K562 (cell line): ENCODE measurements around the gene ZNF575. TPM values are rescaled to one million over a fixed set of nuclear protein-coding genes. Genes with fewer than 3 reads are reported as not detected.

Source experiments
- ATAC-seq: fragments of 200-7000 bp; cut with Tn5 transposase; 3 replicates; pipeline ENCODE4 v1.9.1; 2020; ENCODE audit warnings: moderate library complexity
- BruUV-seq: library from RNA; stranded (reverse); fragments of 400-500 nt; replicated peaks from 2 replicates; lab custom pipeline; 2021; lab: Mats Ljungman, UMichigan
- CTCF ChIA-PET: fragments of 300-600 bp; formaldehyde crosslinking; extraction: SDS; loops from one replicate; lab custom pipeline; 2021; ENCODE audit warnings: low intra/inter-chr PET ratio; lab: Yijun Ruan, JAX
- POLR2A ChIA-PET: fragments of 300-600, 350-650 bp; sonication (Branson Sonifier 250); formaldehyde crosslinking; extraction: SDS; loops from one replicate; lab custom pipeline; 2021; ENCODE audit warnings: antibody characterized with exemption, inconsistent platforms; lab: Yijun Ruan, JAX
- DNase-seq, 4 experiments: peaks; one replicate each; pipeline versions ENCODE4 v3.0.0 to v3.0.0-alpha.2; 2011 to 2018; ENCODE audit warnings: low spot score in 3 of 4, mixed read lengths in 3 of 4; ENCODE audit errors: extremely low read depth in 1 of 4
- FAIRE-seq: peaks from 2 replicates; lab custom pipeline; 2011; peaks lifted over from hg19 to GRCh38; lab: Jason Lieb, UNC
- H2AFZ ChIP-seq: 2 replicates; pipeline ENCODE4 v1.6.0; 2011; ENCODE audit warnings: low read depth, low read length, control low read depth, inconsistent platforms
- H3K27ac ChIP-seq: fragments of 200-600 bp; 3 replicates; pipeline ENCODE4 v1.8.0; 2011; ENCODE audit warnings: low read depth, mild to moderate bottlenecking, control low read depth, inconsistent platforms, low read length, moderate library complexity, mixed read lengths; ENCODE audit errors: extremely low read depth
- H3K27me3 ChIP-seq, 2 experiments: fragments of 300-600 bp in 1 of 2; 2 replicates in 1 of 2; 3 replicates in 1 of 2; pipeline versions ENCODE4 v1.6.0 to v1.8.0; 2011; ENCODE audit warnings: inconsistent platforms in 2 of 2, low read length in 2 of 2, mild to moderate bottlenecking in 1 of 2, mixed read lengths in 1 of 2, moderate library complexity in 1 of 2; ENCODE audit not compliant: control insufficient read depth in 2 of 2, insufficient read depth in 2 of 2
- H3K36me3 ChIP-seq: fragments of 300-600 bp; 3 replicates; pipeline ENCODE4 v1.8.0; 2011; ENCODE audit warnings: mild to moderate bottlenecking, low read length, inconsistent platforms; ENCODE audit not compliant: control insufficient read depth, insufficient read depth
- H3K4me1 ChIP-seq, 2 experiments: fragments of 200-600 bp in 1 of 2; replicated peaks in 1 of 2; 2 replicates in 1 of 2; 3 replicates in 1 of 2; pipeline versions ENCODE4 v1.5.1 to v1.8.0; 2011; ENCODE audit warnings: inconsistent platforms in 2 of 2, low read length in 2 of 2, mild to moderate bottlenecking in 1 of 2, mixed read lengths in 1 of 2, moderate library complexity in 1 of 2; ENCODE audit not compliant: control insufficient read depth in 2 of 2, insufficient read depth in 2 of 2
- H3K4me2 ChIP-seq: 2 replicates; pipeline ENCODE4 v1.6.1; 2011; ENCODE audit warnings: low read length, control low read depth, inconsistent platforms, mixed read lengths; ENCODE audit not compliant: insufficient read depth
- H3K4me3 ChIP-seq: fragments of 200-600 bp; sonication (generic), shearing (Covaris generic); 2 replicates; pipeline ENCODE4 v1.5.1; 2016; ENCODE audit warnings: control low read depth, inconsistent platforms
- H3K79me2 ChIP-seq: fragments of 200-600 bp; 3 replicates; pipeline ENCODE4 v1.8.0; 2011; ENCODE audit warnings: low read length, inconsistent platforms; ENCODE audit not compliant: control insufficient read depth, insufficient read depth
- H3K9ac ChIP-seq, 2 experiments: 2 replicates each; pipeline versions ENCODE4 v1.6.0 to v1.6.1; 2011; ENCODE audit warnings: low read depth in 2 of 2, low read length in 2 of 2, control low read depth in 1 of 2, inconsistent platforms in 1 of 2, mild to moderate bottlenecking in 1 of 2, mixed read lengths in 1 of 2; ENCODE audit not compliant: insufficient read depth in 1 of 2
- H3K9me1 ChIP-seq: one replicate; pipeline ENCODE4 v1.6.0; 2011; ENCODE audit warnings: inconsistent platforms, mild to moderate bottlenecking, low read length, moderate library complexity; ENCODE audit not compliant: control insufficient read depth, insufficient read depth
- H3K9me3 ChIP-seq: replicated peaks from 2 replicates; pipeline ENCODE4 v1.5.1; 2011; ENCODE audit warnings: low read depth, low read length, inconsistent platforms; ENCODE audit not compliant: control insufficient read depth, insufficient read depth
- H4K20me1 ChIP-seq: replicated peaks from 2 replicates; pipeline ENCODE4 v1.6.1; 2011; ENCODE audit warnings: low read length, inconsistent platforms, mixed read lengths; ENCODE audit not compliant: control insufficient read depth, insufficient read depth
- CBX1 ChIP-seq: sonication (generic); IDR thresholded peaks from 2 replicates; pipeline ENCODE4 v1.6.1; 2016; ENCODE audit warnings: antibody characterized with exemption, low read depth, mild to moderate bottlenecking
- ELK3 ChIP-seq: fragments of 450-650 bp; formaldehyde crosslinking; IDR thresholded peaks from 2 replicates; pipeline ENCODE4 v1.4.0; 2020; ENCODE audit warnings: mild to moderate bottlenecking
- IFI16 ChIP-seq: fragments of 250-450 bp; sonication (Bioruptor Pico); IDR thresholded peaks from 2 replicates; pipeline ENCODE4 v2.1.2; 2022; ENCODE audit warnings: mild to moderate bottlenecking, inconsistent platforms
- JUN ChIP-seq, 2 experiments: sonication (generic) in 1 of 2; formaldehyde crosslinking in 1 of 2; IDR thresholded peaks; 2 replicates each; pipeline versions ENCODE4 v1.6.1 to v1.8.0; 2012 to 2022; ENCODE audit warnings: borderline replicate concordance in 2 of 2, mild to moderate bottlenecking in 2 of 2, improper control_type of control experiment in 1 of 2, low read depth in 1 of 2, low read length in 1 of 2, missing genetic modification reagents in 1 of 2
- POLR2G ChIP-seq: fragments of 200-400 bp; formaldehyde crosslinking; IDR thresholded peaks from 2 replicates; pipeline ENCODE4 v1.6.1; 2017; ENCODE audit warnings: low read depth, mild to moderate bottlenecking, antibody characterized with exemption, low read length, moderate library complexity
- RBFOX2 ChIP-seq: fragments of 200-400 bp; formaldehyde crosslinking; IDR thresholded peaks from 2 replicates; pipeline ENCODE4 v1.6.1; 2017; ENCODE audit warnings: low read depth, mild to moderate bottlenecking, low read length, moderate library complexity
- RBM17 ChIP-seq: fragments of 200-400 bp; formaldehyde crosslinking; IDR thresholded peaks from 2 replicates; pipeline ENCODE4 v1.6.1; 2017; ENCODE audit warnings: low read depth, mild to moderate bottlenecking, low read length, borderline replicate concordance
- RFX1 ChIP-seq: fragments of 450-650 bp; IDR thresholded peaks from 2 replicates; pipeline ENCODE4 v1.6.1; 2016; ENCODE audit warnings: mild to moderate bottlenecking, moderate library complexity
- RHOXF2B ChIP-seq: fragments of 250-450 bp; sonication (Bioruptor Pico); conservative IDR thresholded peaks from 2 replicates; pipeline ENCODE4 v1.5.1; 2021
- SPI1 ChIP-seq: IDR thresholded peaks from 2 replicates; pipeline ENCODE4 v1.6.1; 2011; ENCODE audit warnings: low read depth, low read length, control low read depth, borderline replicate concordance
- ZBTB33 ChIP-seq: sonication (generic); formaldehyde crosslinking; IDR thresholded peaks from 2 replicates; pipeline ENCODE4 v1.8.1; 2023; ENCODE audit warnings: mild to moderate bottlenecking, missing genetic modification reagents
- ZNF174 ChIP-seq: fragments of 250-450 bp; sonication (Bioruptor Pico); IDR thresholded peaks from 2 replicates; pipeline ENCODE4 v1.4.0; 2020; ENCODE audit warnings: mild to moderate bottlenecking
- WGBS: fragments of 100-300 bp; shearing (Covaris generic); methylation state at CpG from one replicate; pipeline ENCODE4 v1.1.6; 2016; ENCODE audit warnings: low coverage, mixed read lengths; ENCODE audit not compliant: insufficient coverage; ENCODE audit errors: missing lambda C conversion rate; 5-methylcytosine and 5-hydroxymethylcytosine counted together
- in situ Hi-C: fragments of 300-500 bp; cut with MboI; formaldehyde crosslinking; loops from 4 replicates; pipeline ENCODE4 v1.15.0; 2018; ENCODE audit warnings: inconsistent platforms, mixed read lengths
- intact Hi-C: fragments of 100-400 bp; cut with micrococcal nuclease; formaldehyde crosslinking; loops from 2 replicates; pipeline ENCODE4 v1.14.2; 2022
- polyA plus RNA-seq, 8 experiments: library from polyadenylated mRNA; depleted of rRNA in 4 of 8; stranded (reverse) in 5 of 8; unstranded in 3 of 8; fragments of >200 nt; fragmentation: Nextera tagmentation in 2 of 8; fragmentation: Illumina TruSeq in 1 of 8; extraction: Ambion mirVana in 2 of 8; extraction: Trizol in 1 of 8; gene quantifications; 2 replicates each; pipeline versions ENCODE4 v1.2.1 to v1.2.3, GENCODE V29; 2011 to 2014; ENCODE audit warnings: inconsistent platforms in 1 of 8, missing spikeins in 1 of 8
- total RNA-seq, 7 experiments: library from RNA; depleted of rRNA in 6 of 7; stranded (reverse); fragments of >200 nt in 6 of 7; fragmentation: Illumina TruSeq in 2 of 7; extraction: Trizol in 2 of 7; gene quantifications; 2 replicates each; pipeline versions ENCODE4 v1.2.1 to v1.2.3, GENCODE V29; 2011 to 2021; ENCODE audit warnings: low replicate concordance in 1 of 7

Gene ZNF575
- total and polyA plus RNA-seq, 9 of the 15 experiments (the other 6 are each of a cell fraction or from before 2014, with no cell fraction given): 0.20 to 0.98 (median 0.32) TPM; not detected in 6

GRCh38 chr19:43501661-43502418 lies 31.1 kb upstream of the ZNF575 start:
- Histone ChIP-seq H3K36me3 (no peaks in the 10 kb centered on the region), H3K4me3 (no peak overlapping the region), H3K9me1 (no peaks in the 10 kb centered on the region), H4K20me1 (no peaks in the 10 kb centered on the region), H3K27me3 (no peaks in the 10 kb centered on the region), H3K9ac (no peak overlapping the region), H3K4me2 (no peak overlapping the region), H3K9me3 (no peaks in the 10 kb centered on the region), H2AFZ (no peak overlapping the region), H3K4me1 (peaks cover 21 to 33% of the 10 kb centered on the region in 2 experiments), H3K27ac (no peak overlapping the region), H3K79me2 (no peaks in the 10 kb centered on the region)
- WGBS: 87% methylated on average over 39 of the region's 43 CpGs
- CTCF ChIA-PET: no interaction called here
- no peak for TF ChIP-seq ZNF174 (CRISPR knock-in tag)
- no peak for TF ChIP-seq RFX1
- TF ChIP-seq IFI16: no peak
- TF ChIP-seq JUN (IDR thresholded peaks at IDR 0.05; ENCODE audit: borderline replicate concordance, low read depth, low read length): no peak
- no peak for TF ChIP-seq JUN (CRISPR knock-in tag; IDR thresholded peaks at IDR 0.05; ENCODE audit: borderline replicate concordance)
- TF ChIP-seq ZBTB33: peak; percentile 61
- 0 out of 2 replicates have a peak, but pooled peaks have one; percentile 17 for TF ChIP-seq POLR2G
- no peak for TF ChIP-seq CBX1
- TF ChIP-seq RBFOX2: peak; percentile 40
- TF ChIP-seq RBM17: no peak
- TF ChIP-seq SPI1: no peak
- no peak for TF ChIP-seq ELK3 (CRISPR knock-in tag)
- no peak for TF ChIP-seq RHOXF2B (CRISPR knock-in tag)
- POLR2A ChIA-PET: no interaction called here
- DNase-seq (peak in 2 of 4 experiments; percentile 38 to 44), FAIRE-seq (no peak), ATAC-seq (no peak)
- intact Hi-C loops (loop anchor here (5.0 kb wide), 2 partner anchors 40 to 55 kb away; no protein-coding TSS in a partner anchor), in situ Hi-C loops (no loop called here)
- BruUV-seq: no TSS peak
